ENCODE data around the gene PRMT2.

PRMT2 gene

DNA sequence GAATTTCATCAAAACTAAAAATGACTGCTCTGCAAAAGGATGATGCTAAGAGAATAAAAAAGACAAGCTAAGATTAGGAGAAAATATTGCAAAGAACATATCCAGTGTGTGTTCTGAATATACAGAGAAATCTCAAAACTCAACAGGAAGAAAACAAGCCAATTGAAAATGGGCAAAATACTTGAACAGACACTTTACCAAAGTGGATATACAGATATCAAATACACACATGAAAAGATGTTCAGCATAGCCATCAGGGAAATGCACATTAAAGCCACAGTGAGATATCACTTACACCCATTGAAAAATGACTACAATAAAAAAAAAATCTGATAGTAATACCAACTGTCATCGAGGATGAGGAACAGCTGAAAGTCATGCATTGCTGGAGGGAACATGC, 21.3 kb downstream of the PRMT2 start:
- DNase-seq: no peak
- H3K27me3 Mint-ChIP-seq (ENCODE audit: low read depth, poor library complexity): no peaks in the 10 kb centered on the region
- H3K4me3 Mint-ChIP-seq: no peak overlapping the region
- peaks cover 15% of the 10 kb centered on the region for H3K4me1 Mint-ChIP-seq
- TF ChIP-seq, protein P1, sequence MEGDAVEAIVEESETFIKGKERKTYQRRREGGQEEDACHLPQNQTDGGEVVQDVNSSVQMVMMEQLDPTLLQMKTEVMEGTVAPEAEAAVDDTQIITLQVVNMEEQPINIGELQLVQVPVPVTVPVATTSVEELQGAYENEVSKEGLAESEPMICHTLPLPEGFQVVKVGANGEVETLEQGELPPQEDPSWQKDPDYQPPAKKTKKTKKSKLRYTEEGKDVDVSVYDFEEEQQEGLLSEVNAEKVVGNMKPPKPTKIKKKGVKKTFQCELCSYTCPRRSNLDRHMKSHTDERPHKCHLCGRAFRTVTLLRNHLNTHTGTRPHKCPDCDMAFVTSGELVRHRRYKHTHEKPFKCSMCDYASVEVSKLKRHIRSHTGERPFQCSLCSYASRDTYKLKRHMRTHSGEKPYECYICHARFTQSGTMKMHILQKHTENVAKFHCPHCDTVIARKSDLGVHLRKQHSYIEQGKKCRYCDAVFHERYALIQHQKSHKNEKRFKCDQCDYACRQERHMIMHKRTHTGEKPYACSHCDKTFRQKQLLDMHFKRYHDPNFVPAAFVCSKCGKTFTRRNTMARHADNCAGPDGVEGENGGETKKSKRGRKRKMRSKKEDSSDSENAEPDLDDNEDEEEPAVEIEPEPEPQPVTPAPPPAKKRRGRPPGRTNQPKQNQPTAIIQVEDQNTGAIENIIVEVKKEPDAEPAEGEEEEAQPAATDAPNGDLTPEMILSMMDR (IDR thresholded peaks at IDR 0.05): no peak
- peaks cover 42% of the 10 kb centered on the region for H3K9me3 Mint-ChIP-seq
- H3K36me3 Mint-ChIP-seq (ENCODE audit: low read depth): peaks cover 74% of the 10 kb centered on the region
- H3K27ac Mint-ChIP-seq: no peak overlapping the region

DNA sequence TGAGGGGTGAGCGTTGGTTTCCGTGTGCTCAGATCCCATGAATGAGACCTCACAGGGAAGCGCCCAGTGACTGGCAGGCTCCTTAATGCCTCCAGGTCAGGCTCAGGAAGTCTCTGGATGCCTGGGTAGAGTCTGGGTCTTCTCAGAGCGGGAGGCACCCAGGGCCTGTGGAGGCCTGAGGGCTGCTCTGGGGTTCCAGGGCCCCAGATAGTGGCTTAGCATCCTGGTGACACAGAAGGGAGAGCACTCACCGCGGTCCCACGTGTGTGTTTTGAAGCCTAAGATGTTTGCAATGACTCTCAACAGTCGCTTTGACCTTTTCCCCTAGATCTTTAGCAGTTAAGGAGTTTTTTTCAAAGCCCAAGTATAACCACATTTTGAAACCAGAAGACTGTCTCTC, 25.0 kb downstream of the PRMT2 start:
- Mint-ChIP-seq H3K9me3 (peaks cover 17% of the 10 kb centered on the region), H3K27ac (no peak overlapping the region), H3K4me1 (peaks cover 15% of the 10 kb centered on the region), H3K27me3 (ENCODE audit: low read depth, poor library complexity) (no peaks in the 10 kb centered on the region), H3K4me3 (peak overlapping the region; percentile 8), H3K36me3 (ENCODE audit: low read depth) (peaks cover 58% of the 10 kb centered on the region)
- TF ChIP-seq, protein P1 (IDR thresholded peaks at IDR 0.05): no peak
- no peak for DNase-seq

DNA sequence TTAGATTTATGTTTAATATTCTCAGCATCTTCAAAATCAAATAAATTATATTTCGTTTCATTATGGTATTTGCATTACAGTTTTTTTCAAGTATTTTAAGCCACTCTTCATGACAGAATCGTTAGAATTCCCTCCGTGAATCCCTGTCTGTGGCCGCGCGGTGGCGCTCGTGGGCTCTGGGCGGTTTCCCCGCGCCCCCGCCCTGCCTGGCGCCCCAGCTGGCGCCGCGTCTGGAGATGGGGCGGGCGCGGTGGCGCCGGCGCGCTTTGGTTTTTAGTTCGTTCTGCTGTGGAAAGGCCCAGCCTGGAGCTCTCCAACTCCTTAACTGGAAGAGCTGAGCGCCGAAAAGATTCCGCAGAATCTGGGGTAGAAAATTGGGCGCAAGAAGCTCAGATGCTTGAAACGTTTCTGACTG, 25.7 kb downstream of the PRMT2 start:
- H3K4me1 Mint-ChIP-seq: peaks cover 15% of the 10 kb centered on the region
- peak overlapping the region; percentile 64 for H3K4me3 Mint-ChIP-seq
- peaks cover 55% of the 10 kb centered on the region for H3K36me3 Mint-ChIP-seq (ENCODE audit: low read depth)
- H3K9me3 Mint-ChIP-seq: peaks cover 10% of the 10 kb centered on the region
- H3K27ac Mint-ChIP-seq: no peak overlapping the region
- peaks cover under 1% of the 10 kb centered on the region for H3K27me3 Mint-ChIP-seq (ENCODE audit: low read depth, poor library complexity)
- TF ChIP-seq, protein P1 (IDR thresholded peaks at IDR 0.05): peak; percentile 94
- DNase-seq: peak; percentile 81

DNA sequence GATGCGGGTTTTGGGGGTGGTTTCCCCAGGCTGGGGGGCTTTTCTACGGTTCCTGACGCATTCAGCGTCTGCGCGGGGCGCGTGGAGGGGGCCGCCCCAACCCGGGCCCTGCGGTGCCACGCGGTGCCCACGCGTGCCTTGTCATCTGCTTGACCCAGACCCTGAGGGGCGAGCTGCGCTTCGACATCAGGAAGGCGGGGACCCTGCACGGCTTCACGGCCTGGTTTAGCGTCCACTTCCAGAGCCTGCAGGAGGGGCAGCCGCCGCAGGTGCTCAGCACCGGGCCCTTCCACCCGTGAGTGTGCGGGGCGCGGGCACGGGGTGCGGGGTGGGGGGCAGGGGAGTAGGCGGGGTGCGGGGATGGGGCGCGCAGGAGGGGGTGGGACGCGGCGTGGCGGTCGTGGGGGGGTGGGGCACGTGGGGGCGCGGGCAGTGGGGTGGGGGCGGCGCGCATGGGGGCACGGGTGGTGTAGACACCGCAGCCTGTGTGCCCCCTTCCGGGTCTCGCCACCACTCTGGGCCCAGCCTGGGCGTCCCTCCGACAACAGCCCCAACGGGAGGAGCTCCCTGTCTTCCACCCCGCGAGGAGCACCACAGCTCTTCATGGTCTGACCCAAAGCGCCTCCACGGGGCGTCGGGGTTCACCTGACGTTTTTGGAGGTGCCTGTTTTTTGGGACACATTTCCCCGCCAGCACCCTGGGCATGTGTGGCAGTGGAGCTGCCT, 26.3 kb downstream of the PRMT2 start:
- Mint-ChIP-seq H3K9me3 (peaks cover 4% of the 10 kb centered on the region), H3K27ac (no peak overlapping the region), H3K36me3 (ENCODE audit: low read depth) (peaks cover 49% of the 10 kb centered on the region), H3K4me1 (peaks cover 15% of the 10 kb centered on the region), H3K27me3 (ENCODE audit: low read depth, poor library complexity) (peaks cover 6% of the 10 kb centered on the region), H3K4me3 (peak overlapping the region; percentile 64)
- TF ChIP-seq, protein P1 (IDR thresholded peaks at IDR 0.05): no peak
- no peak for DNase-seq

DNA sequence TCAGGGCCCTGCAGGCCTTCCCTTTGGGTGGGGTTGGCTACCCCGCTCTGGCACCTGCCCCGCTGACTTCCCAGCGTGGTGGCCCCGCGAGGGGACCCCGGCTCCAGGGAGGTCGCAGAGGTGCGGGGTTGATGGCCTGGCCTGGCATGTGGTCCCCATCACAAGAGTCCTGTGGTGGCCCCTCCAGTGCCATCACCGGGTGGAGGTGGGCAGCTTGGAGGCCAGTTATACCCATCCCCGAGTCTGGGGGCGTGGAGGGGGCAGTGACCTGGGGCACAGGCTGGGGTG, 26.8 kb downstream of the PRMT2 start:
- TF ChIP-seq, protein P1 (IDR thresholded peaks at IDR 0.05): no peak
- Mint-ChIP-seq H3K9me3 (no peaks in the 10 kb centered on the region), H3K4me3 (no peak overlapping the region), H3K36me3 (ENCODE audit: low read depth) (peaks cover 44% of the 10 kb centered on the region), H3K27ac (no peak overlapping the region), H3K27me3 (ENCODE audit: low read depth, poor library complexity) (peaks cover 9% of the 10 kb centered on the region), H3K4me1 (peaks cover 15% of the 10 kb centered on the region)
- no peak for DNase-seq

Data from nephron progenitor cell (in vitro differentiated cells).